ENCODE measurements around the gene PLK3.
"Not testable (repeated sequence)": the region's sequence is repeated elsewhere in the genome, so short reads cannot be mapped to it uniquely, and the experiment has no call there.

Gene PLK3

GRCh38 chr1:44829506-44830384 is 29.6 kb downstream of the PLK3 start:
- DNase-seq: no peak

- no peak for DNase-seq
Observed at GRCh38 chr1:44830900-44831304, 30.7 kb downstream of the PLK3 start.

- no peak for DNase-seq
Observed at GRCh38 chr1:44831516-44831915, 31.3 kb downstream of the PLK3 start.

- no peak for DNase-seq
Observed at GRCh38 chr1:44832056-44832705, 32.0 kb downstream of the PLK3 start.

- no peak for DNase-seq
Observed at GRCh38 chr1:44834328-44834727, 34.2 kb downstream of the PLK3 start.

- peak; percentile 90 for DNase-seq
Observed at GRCh38 chr1:44835738-44836675, 35.8 kb downstream of the PLK3 start.

GRCh38 chr1:44838294-44838693 is 38.1 kb downstream of the PLK3 start:
- DNase-seq: not testable (repeated sequence)

GRCh38 chr1:44839576-44839975 is 39.4 kb downstream of the PLK3 start:
- no peak for DNase-seq

- no peak for DNase-seq
Observed at GRCh38 chr1:44842486-44842861, 42.3 kb downstream of the PLK3 start.

- DNase-seq: no peak
Observed at GRCh38 chr1:44842862-44843655, 42.9 kb downstream of the PLK3 start, which contains the start of gene PTCH2. PTCH2 (minus strand) TSS chr1:44843253; CDS start chr1:44842932, 321 bp downstream.

- no peak for DNase-seq
Observed at GRCh38 chr1:44846985-44847384, 46.8 kb downstream of the PLK3 start.

GRCh38 chr1:44847845-44848244 is 47.7 kb downstream of the PLK3 start:
- DNase-seq: no peak

- DNase-seq: no peak
Observed at GRCh38 chr1:44848456-44849181, 48.4 kb downstream of the PLK3 start.

GRCh38 chr1:44849575-44850132 is 49.5 kb downstream of the PLK3 start:
- DNase-seq: no peak

- DNase-seq: peak; percentile 56
Observed at GRCh38 chr1:44851308-44851707, 51.1 kb downstream of the PLK3 start.

- no peak for DNase-seq
Observed at GRCh38 chr1:44853201-44853600, 53.0 kb downstream of the PLK3 start.

- DNase-seq: no peak
Observed at GRCh38 chr1:44854970-44855369, 54.8 kb downstream of the PLK3 start.
